Lung (tissue), 16 donors: ENCODE data around the gene PIGBOS1. TPM values are rescaled to one million over a fixed set of nuclear protein-coding genes. Genes with fewer than 3 reads are reported as not detected.

ENCODE experiments used
- ATAC-seq: fragments of 200-7000 bp; cut with Tn5 transposase; one replicate; pipeline ENCODE4 v1.9.1; 2020; ENCODE audit warnings: moderate number of reproducible peaks; ENCODE audit not compliant: insufficient read depth, low FRiP score
- DNase-seq, 3 donors: peaks; one replicate each; pipeline ENCODE4 v3.0.0-alpha.2; 2013 to 2017
- H3K27ac ChIP-seq, 2 donors: one replicate each; pipeline ENCODE4 v1.5.1; 2013; ENCODE audit warnings: mild to moderate bottlenecking in 2 of 2, moderate library complexity in 2 of 2, control low read depth in 1 of 2, inconsistent platforms in 1 of 2, low read depth in 1 of 2, low read length in 1 of 2
- H3K27me3 ChIP-seq, 3 donors: one replicate each; pipeline ENCODE4 v1.5.1; 2013; ENCODE audit warnings: low read length in 2 of 3; ENCODE audit not compliant: control insufficient read depth in 3 of 3, insufficient read depth in 3 of 3
- H3K36me3 ChIP-seq, 4 donors: one replicate each; pipeline ENCODE4 v1.5.1; 2013; ENCODE audit warnings: low read length in 4 of 4, mild to moderate bottlenecking in 1 of 4, moderate library complexity in 1 of 4; ENCODE audit not compliant: control insufficient read depth in 4 of 4, insufficient read depth in 4 of 4
- H3K4me1 ChIP-seq, 5 donors: one replicate each; pipeline ENCODE4 v1.5.1; 2013; ENCODE audit warnings: low read length in 5 of 5, mild to moderate bottlenecking in 2 of 5, moderate library complexity in 1 of 5; ENCODE audit not compliant: control insufficient read depth in 5 of 5, insufficient read depth in 5 of 5
- H3K4me3 ChIP-seq: one replicate; pipeline ENCODE4 v1.5.1; 2013; ENCODE audit warnings: mild to moderate bottlenecking, control low read depth, moderate library complexity
- H3K9ac ChIP-seq, 2 donors: one replicate each; pipeline ENCODE4 v1.5.1; 2013; ENCODE audit warnings: low read length in 2 of 2, control low read depth in 1 of 2; ENCODE audit not compliant: insufficient read depth in 1 of 2
- H3K9me3 ChIP-seq, 4 donors: one replicate each; pipeline ENCODE4 v1.5.1; 2013; ENCODE audit warnings: low read length in 3 of 4, mild to moderate bottlenecking in 1 of 4, moderate library complexity in 1 of 4; ENCODE audit not compliant: control insufficient read depth in 4 of 4, insufficient read depth in 3 of 4
- WGBS, 2 donors: extraction: QIAGEN DNeasy Blood & Tissue Kit; methylation state at CpG; one replicate each; pipeline ENCODE4 v1.1.7; 2013; 5-methylcytosine and 5-hydroxymethylcytosine counted together
- long read RNA-seq, 5 donors: transcript quantifications; one replicate each; lab custom pipeline, GENCODE V29; 2026
- polyA plus RNA-seq, 2 donors: library from polyadenylated mRNA; stranded (reverse); fragments of 200-250 nt; gene quantifications; one replicate each; pipeline ENCODE4 v1.2.1, GENCODE V29; 2013
- total RNA-seq, 2 donors: library from RNA; depleted of rRNA in 1 of 2; stranded (reverse); fragments of >200 nt in 1 of 2; gene quantifications; one replicate each; pipeline ENCODE4 v1.2.1, GENCODE V29; 2014 to 2021
- TF ChIP-seq, protein P1 (sequence below): IDR thresholded peaks from 2 replicates; pipeline ENCODE4 v1.5.1; 2012; ENCODE audit warnings: mild to moderate bottlenecking; ENCODE audit errors: control extremely low read depth, extremely low read depth
- donor health status: control.
- donor health status: control.
- donor health status: Bipolar disorder and iron deficiency.
- donor health status: healthy.
- donor health status: DM: yes; HTN: yes; CAD: no.

PIGBOS1 gene, protein sequence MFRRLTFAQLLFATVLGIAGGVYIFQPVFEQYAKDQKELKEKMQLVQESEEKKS
- 10 to 100 TPM; 12.9 to 17.1 TPM for total RNA-seq
- polyA plus RNA-seq: 10 to 100 TPM; 19.1 to 29.0 TPM
- long read RNA-seq, donor 1, transcript PIGBOS1-203 (2 exons, 801 nt): major isoform, 6 of 7 reads
- long read RNA-seq, donor 1, partial matches to known transcripts: 0 of 7 reads
- long read RNA-seq, donor 1, other reads (novel, unspliced or antisense): 0 of 7 reads
- long read RNA-seq, donor 2, partial matches to known transcripts: 0 of 1 reads
- long read RNA-seq, donor 2, other reads (novel, unspliced or antisense): 0 of 1 reads
- long read RNA-seq, donor 3, partial matches to known transcripts: 0 of 4 reads
- long read RNA-seq, donor 3, other reads (novel, unspliced or antisense): 0 of 4 reads
- long read RNA-seq, donor 4, partial matches to known transcripts: 15 of 17 reads
- long read RNA-seq, donor 4, other reads (novel, unspliced or antisense): 0 of 17 reads
- long read RNA-seq, donor 5, partial matches to known transcripts: 0 of 8 reads
- long read RNA-seq, donor 5, other reads (novel, unspliced or antisense): 0 of 8 reads

DNA sequence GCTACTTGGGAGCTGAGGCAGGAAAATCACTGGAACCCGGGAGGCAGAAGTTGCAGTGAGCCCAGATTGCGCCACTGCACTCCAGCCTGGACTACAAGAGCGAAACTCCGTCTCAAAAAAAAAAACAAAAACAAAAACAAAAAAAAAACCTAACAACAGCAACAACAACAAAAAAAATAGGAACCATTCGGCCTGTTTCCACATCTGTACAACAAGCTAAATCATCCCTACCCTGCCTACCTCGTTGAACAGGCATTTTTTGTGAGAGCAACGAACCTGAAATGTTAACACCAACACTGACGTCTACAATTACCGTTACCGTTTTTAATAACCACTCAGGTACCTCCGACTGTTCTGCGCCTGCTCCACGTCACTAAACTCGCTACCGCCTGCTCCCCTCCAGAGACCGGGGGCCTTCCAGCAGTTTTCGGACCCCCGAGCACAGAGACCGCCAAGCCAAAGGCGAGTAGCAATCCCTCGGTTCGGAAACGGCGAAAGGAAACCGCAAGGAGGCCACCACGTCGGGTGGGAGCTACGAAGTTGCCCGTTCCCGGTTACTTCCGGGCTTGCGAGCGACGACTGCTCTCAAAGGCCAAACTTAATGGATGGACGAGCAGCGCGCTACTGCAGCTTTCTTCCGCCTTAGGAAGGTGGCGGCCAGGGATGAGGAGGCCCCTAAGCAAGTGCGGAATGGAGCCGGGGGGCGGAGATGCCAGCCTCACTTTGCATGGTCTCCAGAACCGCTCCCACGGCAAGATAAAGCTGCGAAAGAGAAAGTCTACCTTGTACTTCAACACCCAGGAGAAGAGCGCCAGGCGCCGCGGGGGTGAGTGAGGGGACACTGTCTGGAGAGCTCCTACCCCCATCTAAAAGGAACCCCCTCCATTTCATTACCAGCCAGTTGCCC, at the start of gene PIGBOS1, which contains the start of gene PIGB:
Gene PIGBOS1 (minus strand): TSS at position 536 of the 907 bp plus-strand sequence. CDS start 1,331 bp downstream, outside the sequence.
Gene PIGB (plus strand): TSS at position 635 of the 907 bp plus-strand sequence. CDS start 29 bp downstream, at position 664.
- H3K27ac ChIP-seq: peak within 1 kb of the TSS; percentile 76 to 97
- no peaks in the 10 kb centered on the region for H3K36me3 ChIP-seq
- no peaks in the 10 kb centered on the region for H3K27me3 ChIP-seq
- DNase-seq (peak; percentile 89 to 95 (median 91)), ATAC-seq (peak; percentile 99)
- H3K9me3 ChIP-seq: no peaks in the 10 kb centered on the region
- WGBS, 2 donors: 1% methylated on average over 49 of the region's 49 CpGs
- H3K4me3 ChIP-seq: peak within 1 kb of the TSS; percentile 83
- H3K9ac ChIP-seq: peak within 1 kb of the TSS; percentile 85 to 86
- TF ChIP-seq, protein P1, sequence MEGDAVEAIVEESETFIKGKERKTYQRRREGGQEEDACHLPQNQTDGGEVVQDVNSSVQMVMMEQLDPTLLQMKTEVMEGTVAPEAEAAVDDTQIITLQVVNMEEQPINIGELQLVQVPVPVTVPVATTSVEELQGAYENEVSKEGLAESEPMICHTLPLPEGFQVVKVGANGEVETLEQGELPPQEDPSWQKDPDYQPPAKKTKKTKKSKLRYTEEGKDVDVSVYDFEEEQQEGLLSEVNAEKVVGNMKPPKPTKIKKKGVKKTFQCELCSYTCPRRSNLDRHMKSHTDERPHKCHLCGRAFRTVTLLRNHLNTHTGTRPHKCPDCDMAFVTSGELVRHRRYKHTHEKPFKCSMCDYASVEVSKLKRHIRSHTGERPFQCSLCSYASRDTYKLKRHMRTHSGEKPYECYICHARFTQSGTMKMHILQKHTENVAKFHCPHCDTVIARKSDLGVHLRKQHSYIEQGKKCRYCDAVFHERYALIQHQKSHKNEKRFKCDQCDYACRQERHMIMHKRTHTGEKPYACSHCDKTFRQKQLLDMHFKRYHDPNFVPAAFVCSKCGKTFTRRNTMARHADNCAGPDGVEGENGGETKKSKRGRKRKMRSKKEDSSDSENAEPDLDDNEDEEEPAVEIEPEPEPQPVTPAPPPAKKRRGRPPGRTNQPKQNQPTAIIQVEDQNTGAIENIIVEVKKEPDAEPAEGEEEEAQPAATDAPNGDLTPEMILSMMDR: no peak
- peaks cover 0 to 11% (median 3%) of the 10 kb centered on the region in 5 donors for H3K4me1 ChIP-seq

DNA sequence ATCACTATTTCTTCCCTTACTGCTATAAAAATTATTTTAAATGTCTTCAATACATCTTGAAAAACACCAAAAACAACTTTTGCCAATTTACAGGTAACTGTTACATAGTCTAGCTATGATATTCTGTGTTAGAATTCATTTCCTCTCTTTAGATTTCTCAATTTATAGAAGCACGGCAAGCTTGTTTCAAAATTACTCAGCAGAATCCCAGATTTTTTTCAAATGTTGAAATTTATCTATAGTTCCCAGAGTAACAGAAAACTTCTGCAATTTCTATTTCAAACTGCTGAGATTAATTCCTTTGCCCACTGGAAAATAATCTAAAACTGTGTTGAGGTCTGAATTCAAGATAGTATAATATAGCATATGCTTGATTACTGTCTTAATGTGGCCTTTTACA, 48.1 kb upstream of the PIGBOS1 start:
- H3K27me3 ChIP-seq: no peaks in the 10 kb centered on the region
- H3K9ac ChIP-seq: no peak overlapping the region
- DNase-seq (no peak), ATAC-seq (no peak)
- WGBS, 2 donors: 31 to 75% methylated on average over 1 of the region's 1 CpG
- TF ChIP-seq, protein P1: no peak
- no peak overlapping the region for H3K27ac ChIP-seq
- H3K4me3 ChIP-seq: no peak overlapping the region
- H3K9me3 ChIP-seq: no peaks in the 10 kb centered on the region
- H3K4me1 ChIP-seq: no peaks in the 10 kb centered on the region
- peaks cover 0 to 19% (median 6%) of the 10 kb centered on the region in 4 donors for H3K36me3 ChIP-seq

DNA sequence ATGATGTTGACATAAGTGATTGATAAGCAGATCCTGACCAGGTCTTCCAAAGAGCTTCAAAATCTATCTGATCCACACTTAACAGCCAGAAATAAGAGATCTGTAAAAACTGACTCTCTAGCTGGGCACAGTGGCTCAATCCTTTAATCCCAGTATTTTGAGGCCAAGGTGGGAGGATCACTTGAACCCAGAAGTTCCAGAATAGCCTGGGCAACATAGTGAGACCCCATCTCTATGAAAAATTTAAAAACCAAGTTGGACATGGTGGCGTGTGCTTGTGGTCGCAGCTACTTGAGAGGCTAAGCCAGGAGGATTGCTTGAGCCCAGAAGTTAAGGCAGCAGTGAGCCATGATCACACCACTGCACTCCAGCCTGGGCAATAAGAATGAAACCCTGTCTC, 43.7 kb upstream of the PIGBOS1 start:
- Histone ChIP-seq H3K9ac (no peak overlapping the region), H3K4me1 (no peaks in the 10 kb centered on the region), H3K27ac (no peak overlapping the region), H3K27me3 (no peaks in the 10 kb centered on the region), H3K9me3 (no peaks in the 10 kb centered on the region), H3K4me3 (no peak overlapping the region), H3K36me3 (peaks cover 0 to 23% (median 4%) of the 10 kb centered on the region in 4 donors)
- DNase-seq (no peak), ATAC-seq (no peak)
- TF ChIP-seq, protein P1: no peak
- 97 to 98% methylated on average over 2 of the region's 2 CpGs for WGBS, 2 donors
